Caco-2 (cell line): ENCODE results near the gene DFFB. TPM values are rescaled to one million over a fixed set of nuclear protein-coding genes. Genes with fewer than 3 reads are reported as not detected.

Experiments
- BruUV-seq: library from RNA; stranded (reverse); fragments of 400-500 nt; replicated peaks from 2 replicates; lab custom pipeline; 2021; lab: Mats Ljungman, UMichigan
- CTCF ChIA-PET: fragments of 300-600 bp; sonication (Branson Sonifier 250); formaldehyde crosslinking; loops from one replicate; lab custom pipeline; 2022; ENCODE audit warnings: antibody characterized with exemption; lab: Charles Lee
- POLR2A ChIA-PET: fragments of 300-600 bp; sonication (Branson Sonifier 250); formaldehyde crosslinking; loops from one replicate; lab custom pipeline; 2022; ENCODE audit warnings: antibody characterized with exemption; lab: Charles Lee
- DNase-seq, 2 experiments: peaks; one replicate each; pipeline versions ENCODE4 v3.0.0 to v3.0.0-alpha.2; 2020 to 2022
- H3K27me3 ChIP-seq: replicated peaks from 2 replicates; pipeline ENCODE4 v1.6.0; 2011; ENCODE audit warnings: low read length; ENCODE audit not compliant: control insufficient read depth, insufficient read depth
- H3K36me3 ChIP-seq: 2 replicates; pipeline ENCODE4 v1.5.1; 2011; ENCODE audit warnings: low read length; ENCODE audit not compliant: control insufficient read depth, insufficient read depth
- H3K4me1 ChIP-seq: fragments of 250-450 bp; sonication (Bioruptor Pico); 2 replicates; pipeline ENCODE4 v1.5.1; 2020; ENCODE audit warnings: mild to moderate bottlenecking
- H3K4me3 ChIP-seq: 2 replicates; pipeline ENCODE4 v1.5.1; 2011; ENCODE audit warnings: low read depth, mild to moderate bottlenecking, control low read depth, low read length
- H3K9me3 ChIP-seq: fragments of 250-450 bp; sonication (Bioruptor Pico); 2 replicates; pipeline ENCODE4 v1.5.1; 2020; ENCODE audit warnings: mild to moderate bottlenecking, moderate library complexity
- H3K27ac Mint-ChIP-seq: one replicate; pipeline ENCODE4 v1.8.0; 2022; ENCODE audit warnings: mixed read lengths; ENCODE audit not compliant: unreplicated experiment
- H3K27me3 Mint-ChIP-seq: one replicate; pipeline ENCODE4 v1.8.0; 2022; ENCODE audit warnings: mixed read lengths; ENCODE audit not compliant: insufficient read depth, unreplicated experiment
- H3K36me3 Mint-ChIP-seq: one replicate; pipeline ENCODE4 v1.8.0; 2022; ENCODE audit warnings: mild to moderate bottlenecking, mixed read lengths; ENCODE audit not compliant: insufficient read depth, unreplicated experiment
- H3K4me1 Mint-ChIP-seq: one replicate; pipeline ENCODE4 v1.8.0; 2022; ENCODE audit warnings: low read depth, mixed read lengths; ENCODE audit not compliant: unreplicated experiment
- H3K4me3 Mint-ChIP-seq: one replicate; pipeline ENCODE4 v1.8.0; 2022; ENCODE audit warnings: mild to moderate bottlenecking, moderate library complexity, mixed read lengths; ENCODE audit not compliant: unreplicated experiment
- H3K9me3 Mint-ChIP-seq: one replicate; pipeline ENCODE4 v1.8.0; 2022; ENCODE audit warnings: mixed read lengths; ENCODE audit not compliant: unreplicated experiment
- CTCF ChIP-seq, 2 experiments: fragments of 200-600 bp in 1 of 2; IDR thresholded peaks; 1 replicate in 1 of 2; 2 replicates in 1 of 2; pipeline versions ENCODE4 v1.5.1 to v1.8.0; 2011 to 2022; ENCODE audit warnings: antibody characterized with exemption in 1 of 2, control low read depth in 1 of 2, inconsistent platforms in 1 of 2, low read depth in 1 of 2, low read length in 1 of 2, mild to moderate bottlenecking in 1 of 2, moderate library complexity in 1 of 2; ENCODE audit not compliant: insufficient read depth in 1 of 2, severe bottlenecking in 1 of 2, unreplicated experiment in 1 of 2
- intact Hi-C: fragments of 100-400 bp; cut with micrococcal nuclease; formaldehyde crosslinking; loops from one replicate; pipeline ENCODE4 v1.10.0; 2022; ENCODE audit not compliant: unreplicated experiment
- total RNA-seq: library from RNA; stranded (reverse); gene quantifications from 2 replicates; pipeline ENCODE4 v1.2.3, GENCODE V29; 2022

DFFB gene
- total RNA-seq, 1 experiment from 2014 or later = 7.7 TPM

GRCh38 chr1:3912809-3913685, 55.8 kb downstream of the DFFB start:
- CTCF ChIA-PET = no interaction called here
- Mint-ChIP-seq H3K36me3 (no peaks in the 10 kb centered on the region), H3K27ac (no peak overlapping the region), H3K4me1 (no peaks in the 10 kb centered on the region), H3K4me3 (no peak overlapping the region), H3K27me3 (no peaks in the 10 kb centered on the region), H3K9me3 (no peaks in the 10 kb centered on the region)
- TF ChIP-seq CTCF (IDR thresholded peaks at IDR 0.05; ENCODE audit: insufficient read depth in 1 of 2, low read depth in 1 of 2, low read length in 1 of 2, severe bottlenecking in 1 of 2, unreplicated experiment in 1 of 2) = no peak
- no TSS peak for BruUV-seq
- POLR2A ChIA-PET = no interaction called here
- Histone ChIP-seq H3K9me3 (no peaks in the 10 kb centered on the region), H3K36me3 (no peaks in the 10 kb centered on the region), H3K4me1 (no peaks in the 10 kb centered on the region), H3K4me3 (no peak overlapping the region), H3K27me3 (no peaks in the 10 kb centered on the region)
- peak; percentile 14 to 23 for DNase-seq
- intact Hi-C loops = no loop called here

GRCh38 chr1:3914331-3914851, 57.1 kb downstream of the DFFB start:
- intact Hi-C loops = no loop called here
- CTCF ChIA-PET = no interaction called here
- H3K36me3 Mint-ChIP-seq = no peaks in the 10 kb centered on the region
- H3K4me3 ChIP-seq = no peak overlapping the region
- H3K27me3 ChIP-seq = no peaks in the 10 kb centered on the region
- H3K27me3 Mint-ChIP-seq = no peaks in the 10 kb centered on the region
- no peaks in the 10 kb centered on the region for H3K4me1 ChIP-seq
- DNase-seq = peak in 1 of 2 experiments; percentile 17
- no peaks in the 10 kb centered on the region for H3K9me3 Mint-ChIP-seq
- no peak overlapping the region for H3K27ac Mint-ChIP-seq
- POLR2A ChIA-PET = no interaction called here
- TF ChIP-seq CTCF (IDR thresholded peaks at IDR 0.05; ENCODE audit: insufficient read depth in 1 of 2, low read depth in 1 of 2, low read length in 1 of 2, severe bottlenecking in 1 of 2, unreplicated experiment in 1 of 2) = no peak
- H3K4me1 Mint-ChIP-seq = no peaks in the 10 kb centered on the region
- no peaks in the 10 kb centered on the region for H3K36me3 ChIP-seq
- no peaks in the 10 kb centered on the region for H3K9me3 ChIP-seq
- no peak overlapping the region for H3K4me3 Mint-ChIP-seq
- no TSS peak for BruUV-seq

- Histone ChIP-seq H3K27me3 (no peaks in the 10 kb centered on the region), H3K9me3 (no peaks in the 10 kb centered on the region), H3K36me3 (no peaks in the 10 kb centered on the region), H3K4me1 (no peaks in the 10 kb centered on the region), H3K4me3 (no peak overlapping the region)
- DNase-seq = peak in 1 of 2 experiments; percentile 12
- no peak for TF ChIP-seq CTCF (IDR thresholded peaks at IDR 0.05; ENCODE audit: insufficient read depth in 1 of 2, low read depth in 1 of 2, low read length in 1 of 2, severe bottlenecking in 1 of 2, unreplicated experiment in 1 of 2)
- Mint-ChIP-seq H3K4me3 (no peak overlapping the region), H3K36me3 (no peaks in the 10 kb centered on the region), H3K9me3 (no peaks in the 10 kb centered on the region), H3K27me3 (no peaks in the 10 kb centered on the region), H3K4me1 (no peaks in the 10 kb centered on the region), H3K27ac (no peak overlapping the region)
- intact Hi-C loops = no loop called here
- no TSS peak for BruUV-seq
- ChIA-PET CTCF (no interaction called here), POLR2A (no interaction called here)
Observed at GRCh38 chr1:3914911-3915310, 57.6 kb downstream of the DFFB start.
